Endothelial cell of umbilical vein (primary cell): ENCODE measurements around the gene EPB41L2. TPM values are rescaled to one million over a fixed set of nuclear protein-coding genes. Genes with fewer than 3 reads are reported as not detected.

Experiments used
- BruUV-seq: library from RNA; stranded (reverse); fragments of 400-500 nt; replicated peaks from 2 replicates; lab custom pipeline; 2021; lab: Mats Ljungman, UMichigan
- CTCF ChIA-PET: fragments of 300-600, 350-600 bp; sonication (Branson Sonifier 250); formaldehyde crosslinking; loops from one replicate; lab custom pipeline; 2021; ENCODE audit warnings: antibody characterized with exemption, inconsistent platforms; lab: Charles Lee
- POLR2A ChIA-PET: fragments of 300-600, 350-600 bp; sonication (Branson Sonifier 250); formaldehyde crosslinking; loops from one replicate; lab custom pipeline; 2021; ENCODE audit warnings: antibody characterized with exemption, inconsistent platforms; lab: Charles Lee
- DNase-seq: peaks from one replicate; pipeline ENCODE4 v3.0.0-alpha.2; 2011; ENCODE audit warnings: low read depth, low spot score
- FAIRE-seq: peaks from 2 replicates; lab custom pipeline; 2011; peaks lifted over from hg19 to GRCh38; lab: Jason Lieb, UNC
- H2AFZ ChIP-seq: 2 replicates; pipeline ENCODE4 v1.6.0; 2012; ENCODE audit warnings: low read depth, low read length, control low read depth, inconsistent platforms
- H3K27ac ChIP-seq: 2 replicates; pipeline ENCODE4 v1.5.1; 2011; ENCODE audit warnings: low read depth, mild to moderate bottlenecking, control low read depth, low read length, moderate library complexity; ENCODE audit not compliant: insufficient read depth
- H3K27me3 ChIP-seq, 2 experiments: 2 replicates each; pipeline versions ENCODE4 v1.6.0 to v1.6.1; 2011; ENCODE audit warnings: low read length in 2 of 2, mixed read lengths in 1 of 2; ENCODE audit not compliant: control insufficient read depth in 2 of 2, insufficient read depth in 2 of 2
- H3K36me3 ChIP-seq, 2 experiments: 2 replicates in 1 of 2; 3 replicates in 1 of 2; pipeline ENCODE4 v1.5.1; 2011; ENCODE audit warnings: low read length in 2 of 2, mild to moderate bottlenecking in 1 of 2, moderate library complexity in 1 of 2; ENCODE audit not compliant: control insufficient read depth in 2 of 2, insufficient read depth in 2 of 2; ENCODE audit errors: extremely low read depth in 1 of 2
- H3K4me1 ChIP-seq: 3 replicates; pipeline ENCODE4 v1.5.1; 2011; ENCODE audit warnings: mild to moderate bottlenecking, low read length; ENCODE audit not compliant: control insufficient read depth, insufficient read depth; ENCODE audit errors: extremely low read depth
- H3K4me2 ChIP-seq: 2 replicates; pipeline ENCODE4 v1.6.1; 2011; ENCODE audit warnings: low read length, control low read depth, mixed read lengths; ENCODE audit not compliant: insufficient read depth
- H3K4me3 ChIP-seq, 3 experiments: fragments of 200-600 bp in 1 of 3; sonication (generic), shearing (Covaris generic) in 1 of 3; replicated peaks in 1 of 3; 2 replicates each; pipeline ENCODE4 v1.5.1; 2011 to 2016; ENCODE audit warnings: control low read depth in 3 of 3, low read length in 3 of 3, mild to moderate bottlenecking in 2 of 3, inconsistent platforms in 1 of 3, low read depth in 1 of 3, moderate library complexity in 1 of 3; ENCODE audit not compliant: insufficient read depth in 1 of 3
- H3K79me2 ChIP-seq: 2 replicates; pipeline ENCODE4 v1.6.0; 2012; ENCODE audit warnings: low read length, inconsistent platforms; ENCODE audit not compliant: control insufficient read depth, insufficient read depth
- H3K9ac ChIP-seq: replicated peaks from 2 replicates; pipeline ENCODE3; 2011; ENCODE audit warnings: low read length, control low read depth; ENCODE audit not compliant: insufficient read depth; ENCODE audit errors: extremely low read depth
- H3K9me1 ChIP-seq: replicated peaks from 3 replicates; pipeline ENCODE4 v1.6.0; 2011; ENCODE audit warnings: mild to moderate bottlenecking, low read length; ENCODE audit not compliant: control insufficient read depth, insufficient read depth; ENCODE audit errors: extremely low read depth
- H3K9me3 ChIP-seq: replicated peaks from 2 replicates; pipeline ENCODE4 v1.5.1; 2012; ENCODE audit warnings: low read length, inconsistent platforms; ENCODE audit not compliant: control insufficient read depth, insufficient read depth
- H4K20me1 ChIP-seq: replicated peaks from 2 replicates; pipeline ENCODE3; 2011; ENCODE audit warnings: mild to moderate bottlenecking, low read length; ENCODE audit not compliant: control insufficient read depth, insufficient read depth; ENCODE audit errors: extremely low read depth
- CTCF ChIP-seq, 2 donors: IDR thresholded peaks; 1 replicate in 1 of 2; 2 replicates in 1 of 2; pipeline ENCODE4 v1.5.1; 2011; ENCODE audit warnings: low read length in 2 of 2, mild to moderate bottlenecking in 2 of 2, moderate library complexity in 2 of 2, control low read depth in 1 of 2, inconsistent platforms in 1 of 2, low read depth in 1 of 2; ENCODE audit not compliant: insufficient read depth in 1 of 2; ENCODE audit errors: extremely low read depth in 1 of 2
- EZH2 ChIP-seq: IDR thresholded peaks from 2 replicates; pipeline ENCODE4 v1.6.1; 2012; ENCODE audit warnings: borderline replicate concordance, low read depth, mild to moderate bottlenecking, moderate library complexity, low read length, inconsistent platforms; ENCODE audit not compliant: severe bottlenecking
- FOS ChIP-seq: IDR thresholded peaks from 2 replicates; pipeline ENCODE4 v1.6.1; 2011; ENCODE audit warnings: mild to moderate bottlenecking, low read length, moderate library complexity, borderline replicate concordance; ENCODE audit not compliant: insufficient read depth
- GATA2 ChIP-seq: IDR thresholded peaks from 2 replicates; pipeline ENCODE4 v1.7.0; 2011; ENCODE audit warnings: low read depth, mild to moderate bottlenecking, moderate library complexity, mixed read lengths, low read length; ENCODE audit not compliant: insufficient read length, insufficient read depth
- JUN ChIP-seq: IDR thresholded peaks from 2 replicates; pipeline ENCODE4 v1.6.1; 2011; ENCODE audit warnings: borderline replicate concordance, low read depth; ENCODE audit not compliant: insufficient read length, insufficient read depth
- MYC ChIP-seq: IDR thresholded peaks from one replicate; pipeline ENCODE4 v1.6.1; 2011; ENCODE audit warnings: mild to moderate bottlenecking, low read depth, low read length
- POLR2A ChIP-seq: IDR thresholded peaks from 2 replicates; pipeline ENCODE4 v1.6.1; 2012; ENCODE audit warnings: low read depth, mild to moderate bottlenecking, control low read depth, low read length
- POLR2AphosphoS5 ChIP-seq: IDR thresholded peaks from 2 replicates; pipeline ENCODE4 v1.6.1; 2012; ENCODE audit warnings: low read depth, mild to moderate bottlenecking, control low read depth, low read length, moderate library complexity; ENCODE audit not compliant: insufficient read depth
- dilution Hi-C: fragments of 300-500 bp; cut with MboI; formaldehyde crosslinking; loops from one replicate; pipeline ENCODE4 v1.15.0; 2019; ENCODE audit warnings: low sequenced_read_pairs; ENCODE audit not compliant: extremely low pct_ligation_motif_present
- intact Hi-C: fragments of 100-400 bp; cut with micrococcal nuclease; formaldehyde crosslinking; loops from one replicate; pipeline ENCODE4 v1.10.0; 2022
- polyA plus RNA-seq, 4 experiments: library from polyadenylated mRNA; depleted of rRNA in 3 of 4; stranded (reverse) in 3 of 4; unstranded in 1 of 4; fragments of >200 nt; gene quantifications; 2 replicates each; pipeline versions ENCODE4 v1.2.1 to v1.2.3, GENCODE V29; 2011 to 2012; ENCODE audit warnings: missing spikeins in 1 of 4
- total RNA-seq: library from RNA; stranded (reverse); gene quantifications from 2 replicates; pipeline ENCODE4 v1.2.3, GENCODE V29; 2021
- TF ChIP-seq, protein P1 (sequence below): IDR thresholded peaks from 2 replicates; pipeline ENCODE4 v1.6.1; 2011; ENCODE audit not compliant: insufficient read depth, insufficient read length

The EPB41L2 gene
- total and polyA plus RNA-seq, 2 donors (not counting 3 experiments of a cell fraction or from before 2014, with no cell fraction given) = 26.5 to 87.7 TPM

DNA sequence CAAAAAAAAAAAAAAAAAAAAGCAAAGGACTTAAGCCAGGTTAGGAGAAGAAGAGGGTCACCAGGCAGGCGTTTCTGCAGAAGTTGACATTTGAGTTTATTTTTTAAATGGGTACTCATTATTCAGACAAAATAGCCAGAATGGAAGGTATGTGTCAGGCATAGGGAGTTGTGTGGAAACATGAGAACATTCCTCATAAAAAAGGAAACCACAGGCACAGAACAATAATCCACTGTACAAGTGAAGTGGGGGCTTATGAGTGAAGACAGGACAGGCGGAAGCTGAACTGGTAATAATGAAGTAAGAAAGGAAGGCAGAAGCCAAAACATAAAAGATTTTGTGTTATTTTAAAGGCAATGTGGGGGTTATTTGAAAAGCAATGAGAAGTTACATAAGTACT, 104.6 kb downstream of the EPB41L2 start:
- no peaks in the 10 kb centered on the region for H3K9me3 ChIP-seq
- no peak for FAIRE-seq
- intact Hi-C loops = no loop called here
- CTCF ChIA-PET = interaction anchor here (1.0 to 1.5 kb wide), 2 partner anchors 9 to 23 kb away, joined by 3 to 7 read pairs; no protein-coding TSS in a partner anchor
- H3K9ac ChIP-seq = no peak overlapping the region
- POLR2A ChIA-PET = no interaction called here
- BruUV-seq = no TSS peak
- peaks cover 3% of the 10 kb centered on the region for H3K4me1 ChIP-seq
- H4K20me1 ChIP-seq = no peaks in the 10 kb centered on the region
- no peak overlapping the region for H3K4me3 ChIP-seq
- peaks cover 2 to 3% of the 10 kb centered on the region in 2 experiments for H3K36me3 ChIP-seq
- no peak overlapping the region for H2AFZ ChIP-seq
- DNase-seq = no peak
- TF ChIP-seq JUN (no peak), POLR2A (no peak)
- no peaks in the 10 kb centered on the region for H3K9me1 ChIP-seq
- H3K27me3 ChIP-seq = no peaks in the 10 kb centered on the region
- H3K27ac ChIP-seq = no peak overlapping the region
- dilution Hi-C loops = no loop called here
- H3K4me2 ChIP-seq = no peak overlapping the region
- H3K79me2 ChIP-seq = peaks cover 40% of the 10 kb centered on the region

DNA sequence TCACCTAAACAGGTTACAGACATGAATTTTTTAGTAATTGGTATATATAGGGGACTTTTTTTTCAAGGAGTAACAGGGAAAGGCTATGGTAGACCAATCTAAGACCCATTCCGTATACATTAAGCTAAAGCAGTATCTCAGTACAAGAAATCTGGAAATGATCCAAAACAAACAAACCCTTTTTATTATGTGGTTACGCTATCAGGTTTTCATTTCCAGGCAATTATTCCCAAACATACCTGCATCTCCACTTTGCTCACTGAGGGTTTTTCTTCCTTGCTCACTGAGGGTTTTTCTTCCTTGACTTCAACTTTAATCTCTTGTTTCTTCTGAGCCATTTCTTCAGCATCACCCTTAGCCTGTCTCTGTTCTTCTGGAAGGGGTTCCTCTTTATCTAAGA, 107.3 kb downstream of the EPB41L2 start:
- BruUV-seq = no TSS peak
- dilution Hi-C loops (no loop called here), intact Hi-C loops (no loop called here)
- Histone ChIP-seq H2AFZ (no peak overlapping the region), H3K4me3 (no peak overlapping the region), H3K27ac (no peak overlapping the region), H3K4me2 (no peak overlapping the region), H4K20me1 (no peaks in the 10 kb centered on the region), H3K9ac (no peak overlapping the region), H3K79me2 (peaks cover 20% of the 10 kb centered on the region), H3K36me3 (peaks cover 2 to 3% of the 10 kb centered on the region in 2 experiments), H3K27me3 (no peaks in the 10 kb centered on the region), H3K4me1 (peaks cover 3% of the 10 kb centered on the region), H3K9me1 (no peaks in the 10 kb centered on the region), H3K9me3 (no peaks in the 10 kb centered on the region)
- CTCF ChIA-PET = interaction anchor here (0.7 to 1.6 kb wide), 2 partner anchors 11 to 70 kb away, joined by 3 read pairs; no protein-coding TSS in a partner anchor
- POLR2A ChIA-PET = no interaction called here
- FAIRE-seq (no peak), DNase-seq (no peak)
- TF ChIP-seq GATA2 (no peak), FOS (no peak), JUN (no peak), POLR2A (no peak), EZH2 (no peak), POLR2AphosphoS5 (no peak), CTCF (IDR thresholded peaks at IDR 0.05; ENCODE audit: extremely low read depth in 1 of 2, insufficient read depth in 1 of 2, low read depth in 1 of 2, low read length in 2 of 2) (no peak), MYC (no peak)
- TF ChIP-seq, protein P1, sequence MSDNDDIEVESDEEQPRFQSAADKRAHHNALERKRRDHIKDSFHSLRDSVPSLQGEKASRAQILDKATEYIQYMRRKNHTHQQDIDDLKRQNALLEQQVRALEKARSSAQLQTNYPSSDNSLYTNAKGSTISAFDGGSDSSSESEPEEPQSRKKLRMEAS = no peak
